Right atrium auricular region (tissue), 2 donors: ENCODE measurements around the gene PPP2R3B. TPM values are rescaled to one million over a fixed set of nuclear protein-coding genes. Genes with fewer than 3 reads are reported as not detected.
"Not testable (repeated sequence)": the region's sequence is repeated elsewhere in the genome, so short reads cannot be mapped to it uniquely, and the experiment has no call there.

Source experiments
- DNase-seq: peaks from one replicate; pipeline ENCODE4 v3.0.0-alpha.2; 2019; ENCODE audit warnings: low spot score
- H3K27ac ChIP-seq, 2 donors: fragments of 200-600 bp; sonication (generic); 1 replicate in 1 of 2; 2 replicates in 1 of 2; pipeline ENCODE4 v1.5.1; 2016 to 2019
- H3K27me3 ChIP-seq, 2 donors: fragments of 200-600 bp; sonication (generic); one replicate each; pipeline versions ENCODE4 v1.5.1 to v1.6.0; 2017 to 2019
- H3K36me3 ChIP-seq: fragments of 200-600 bp; sonication (generic); one replicate; pipeline ENCODE4 v1.5.1; 2016
- H3K4me1 ChIP-seq, 2 donors: fragments of 200-600 bp; sonication (generic); one replicate each; pipeline versions ENCODE4 v1.5.1 to v1.6.0; 2017 to 2019
- H3K4me3 ChIP-seq, 2 donors: fragments of 200-600 bp; sonication (generic); 1 replicate in 1 of 2; 2 replicates in 1 of 2; pipeline ENCODE4 v1.5.1; 2017 to 2019; ENCODE audit warnings: mild to moderate bottlenecking in 1 of 2, moderate library complexity in 1 of 2
- H3K9me3 ChIP-seq, 2 donors: fragments of 200-600 bp; sonication (generic); one replicate each; pipeline ENCODE4 v1.5.1; 2019
- total RNA-seq, 2 donors: library from RNA; depleted of rRNA; stranded (reverse); fragments of >200 nt; gene quantifications; one replicate each; pipeline ENCODE4 v1.1.0, GENCODE V29; 2016
- TF ChIP-seq, protein P1 (sequence below), 2 donors: fragments of 200-600 bp; sonication (generic); IDR thresholded peaks; one replicate each; pipeline ENCODE4 v1.5.1; 2019; ENCODE audit warnings: antibody characterized with exemption in 2 of 2

Gene PPP2R3B
- total RNA-seq, 2 donors from 2014 or later: 58.6 to 70.1 TPM

DNA sequence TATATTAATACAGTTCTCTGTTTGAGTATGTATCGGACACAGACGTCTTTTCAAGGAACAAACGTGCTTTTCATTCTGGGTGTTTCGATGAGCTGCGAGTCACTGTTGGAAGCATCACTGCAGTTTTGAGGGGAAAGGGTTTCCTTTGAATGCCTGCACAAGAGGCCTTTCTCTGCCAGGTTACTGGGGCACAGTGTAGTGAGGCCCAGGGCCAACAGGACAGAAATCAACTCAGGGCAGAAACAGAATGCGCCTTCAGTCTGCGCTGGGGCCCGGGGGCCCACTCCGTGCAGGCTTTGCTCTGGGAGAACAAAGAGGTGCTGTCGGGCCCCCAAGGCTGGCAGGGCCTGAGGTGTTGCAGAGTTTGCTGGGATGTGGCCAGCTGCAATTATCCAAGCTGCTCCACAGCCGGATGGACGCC is 2.3 kb upstream of the PPP2R3B start:
- H3K27me3 ChIP-seq: no peaks in the 10 kb centered on the region
- TF ChIP-seq, protein P1, sequence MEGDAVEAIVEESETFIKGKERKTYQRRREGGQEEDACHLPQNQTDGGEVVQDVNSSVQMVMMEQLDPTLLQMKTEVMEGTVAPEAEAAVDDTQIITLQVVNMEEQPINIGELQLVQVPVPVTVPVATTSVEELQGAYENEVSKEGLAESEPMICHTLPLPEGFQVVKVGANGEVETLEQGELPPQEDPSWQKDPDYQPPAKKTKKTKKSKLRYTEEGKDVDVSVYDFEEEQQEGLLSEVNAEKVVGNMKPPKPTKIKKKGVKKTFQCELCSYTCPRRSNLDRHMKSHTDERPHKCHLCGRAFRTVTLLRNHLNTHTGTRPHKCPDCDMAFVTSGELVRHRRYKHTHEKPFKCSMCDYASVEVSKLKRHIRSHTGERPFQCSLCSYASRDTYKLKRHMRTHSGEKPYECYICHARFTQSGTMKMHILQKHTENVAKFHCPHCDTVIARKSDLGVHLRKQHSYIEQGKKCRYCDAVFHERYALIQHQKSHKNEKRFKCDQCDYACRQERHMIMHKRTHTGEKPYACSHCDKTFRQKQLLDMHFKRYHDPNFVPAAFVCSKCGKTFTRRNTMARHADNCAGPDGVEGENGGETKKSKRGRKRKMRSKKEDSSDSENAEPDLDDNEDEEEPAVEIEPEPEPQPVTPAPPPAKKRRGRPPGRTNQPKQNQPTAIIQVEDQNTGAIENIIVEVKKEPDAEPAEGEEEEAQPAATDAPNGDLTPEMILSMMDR (IDR thresholded peaks at IDR 0.05): no peak
- no peak overlapping the region for H3K27ac ChIP-seq
- H3K4me1 ChIP-seq: peaks cover 0 to 15% of the 10 kb centered on the region in 2 donors
- H3K4me3 ChIP-seq: no peak overlapping the region
- DNase-seq: no peak
- H3K36me3 ChIP-seq: no peaks in the 10 kb centered on the region
- H3K9me3 ChIP-seq: no peaks in the 10 kb centered on the region

DNA sequence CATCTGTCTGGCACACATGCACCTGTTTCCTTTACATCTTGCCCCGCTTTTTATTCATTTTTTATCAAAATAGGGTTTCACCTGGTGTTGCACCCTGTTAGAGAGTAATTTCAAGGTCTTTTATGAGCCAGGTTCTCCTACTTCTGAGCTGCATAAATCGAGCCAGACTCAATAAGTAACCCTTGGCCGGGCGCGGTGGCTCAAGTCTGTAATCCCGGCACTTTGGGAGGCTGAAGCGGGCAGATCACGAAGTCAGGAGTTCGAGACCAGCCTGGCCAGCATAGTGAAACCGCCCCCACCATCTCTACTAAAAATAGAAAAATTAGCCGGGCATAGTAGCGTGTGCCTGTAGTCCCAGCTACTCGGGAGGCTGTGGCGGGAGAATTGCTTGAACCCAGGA is 1.0 kb upstream of the PPP2R3B start:
- Histone ChIP-seq H3K4me3 (peak overlapping the region; percentile 82 to 83), H3K27ac (peak overlapping the region; percentile 99), H3K9me3 (no peaks in the 10 kb centered on the region), H3K36me3 (no peaks in the 10 kb centered on the region), H3K27me3 (no peaks in the 10 kb centered on the region), H3K4me1 (peaks cover 0 to 15% of the 10 kb centered on the region in 2 donors)
- DNase-seq: no peak
- TF ChIP-seq, protein P1 (IDR thresholded peaks at IDR 0.05): no peak

DNA sequence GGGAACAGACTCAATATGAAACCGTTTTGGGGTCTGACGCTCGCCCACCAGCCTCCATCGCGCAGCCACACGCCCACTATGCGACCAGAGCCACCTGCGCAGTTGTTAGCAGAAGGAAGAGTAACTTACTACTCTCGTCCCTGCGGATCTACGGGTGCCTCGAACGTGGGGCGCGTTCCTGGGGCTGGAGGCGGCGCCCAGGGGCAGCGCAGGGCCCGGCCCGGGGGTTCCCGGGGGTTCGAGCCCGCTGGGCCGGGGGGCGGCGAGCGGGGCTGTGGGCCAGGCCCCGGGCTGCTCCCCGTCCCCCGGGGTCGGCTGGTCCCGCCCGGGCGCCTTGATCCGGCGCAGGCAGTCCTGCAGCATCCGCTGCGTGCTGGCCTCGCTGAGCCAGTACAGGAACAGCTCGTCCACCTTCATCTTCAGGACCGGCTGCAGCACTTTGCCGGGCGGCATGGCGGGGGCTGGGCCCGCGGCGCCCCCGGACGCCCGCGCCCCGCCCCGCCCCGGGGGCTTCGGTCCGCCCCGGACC is 404 bp downstream of the PPP2R3B start:
- peak overlapping the region; percentile 99 for H3K27ac ChIP-seq
- H3K9me3 ChIP-seq: no peaks in the 10 kb centered on the region
- H3K27me3 ChIP-seq: no peaks in the 10 kb centered on the region
- peak overlapping the region; percentile 82 to 83 for H3K4me3 ChIP-seq
- peaks cover 0 to 15% of the 10 kb centered on the region in 2 donors for H3K4me1 ChIP-seq
- no peaks in the 10 kb centered on the region for H3K36me3 ChIP-seq
- DNase-seq: no peak
- TF ChIP-seq, protein P1 (IDR thresholded peaks at IDR 0.05): no peak

- H3K9me3 ChIP-seq, H3K27ac ChIP-seq, DNase-seq, H3K36me3 ChIP-seq, H3K27me3 ChIP-seq: not testable (repeated sequence)
- H3K4me1 ChIP-seq: peaks cover 0 to 15% of the 10 kb centered on the region in 2 donors
- H3K4me3 ChIP-seq: peak overlapping the region in 1 of 2 donors; percentile 82
Observed at GRCh38 chrX:385736-386135, 971 bp downstream of the PPP2R3B start.

GRCh38 chrX:384861-385260 is 1.8 kb downstream of the PPP2R3B start:
- no peak for DNase-seq
- Histone ChIP-seq H3K9me3 (no peaks in the 10 kb centered on the region), H3K36me3 (no peaks in the 10 kb centered on the region), H3K27ac (no peak overlapping the region), H3K4me3 (no peak overlapping the region), H3K27me3 (no peaks in the 10 kb centered on the region), H3K4me1 (peaks cover 0 to 15% of the 10 kb centered on the region in 2 donors)
- TF ChIP-seq, protein P1 (IDR thresholded peaks at IDR 0.05): no peak

DNA sequence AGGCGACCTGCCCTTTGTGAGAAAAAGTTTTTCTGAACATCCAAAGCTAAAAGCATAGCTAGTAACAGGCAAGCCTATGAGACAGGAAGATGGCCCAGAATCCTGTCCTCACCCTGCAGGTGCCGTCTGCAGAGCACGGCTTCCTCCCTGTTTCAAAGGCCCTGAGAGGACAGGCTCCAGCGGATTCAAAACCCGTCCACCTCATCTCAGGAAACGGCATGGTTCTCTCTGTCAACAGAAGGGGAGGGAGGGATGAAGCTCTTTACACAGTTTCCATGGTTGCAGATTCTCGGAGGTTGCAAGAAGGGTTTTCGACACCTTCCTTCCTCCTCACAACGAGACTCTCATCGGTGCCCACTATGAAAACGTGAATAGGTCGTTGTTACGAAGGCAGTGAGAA is 8.3 kb downstream of the PPP2R3B start:
- no peak overlapping the region for H3K4me3 ChIP-seq
- H3K36me3 ChIP-seq: no peaks in the 10 kb centered on the region
- H3K27me3 ChIP-seq: no peaks in the 10 kb centered on the region
- DNase-seq: no peak
- no peak overlapping the region for H3K27ac ChIP-seq
- TF ChIP-seq, protein P1 (IDR thresholded peaks at IDR 0.05): no peak
- H3K9me3 ChIP-seq: no peaks in the 10 kb centered on the region
- H3K4me1 ChIP-seq: peaks cover 0 to 10% of the 10 kb centered on the region in 2 donors

DNA sequence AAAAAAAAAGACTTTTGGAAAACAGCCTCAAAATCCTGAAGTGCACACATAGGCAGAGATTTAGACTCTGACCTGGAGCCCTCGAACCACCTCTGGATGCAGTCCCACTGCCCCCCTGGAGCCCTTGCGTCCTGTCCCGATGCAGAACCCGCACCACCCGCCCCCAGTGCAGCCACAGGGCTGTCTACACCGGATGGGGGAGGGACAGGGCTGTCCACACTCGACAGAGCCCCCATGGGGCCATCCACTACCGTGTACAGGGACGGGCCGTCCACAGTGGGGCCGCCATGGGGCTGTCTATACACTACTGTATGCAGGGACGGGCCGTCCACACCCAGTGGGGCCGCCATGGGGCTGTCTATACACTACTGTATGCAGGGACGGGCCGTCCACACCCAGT is 10.5 kb downstream of the PPP2R3B start:
- H3K4me1 ChIP-seq: peaks cover 0 to 27% of the 10 kb centered on the region in 2 donors
- not testable (repeated sequence) for H3K9me3 ChIP-seq, H3K36me3 ChIP-seq, H3K4me3 ChIP-seq, H3K27me3 ChIP-seq, DNase-seq, H3K27ac ChIP-seq
